Measurements from ENCODE around the gene DOCK9. TPM values are rescaled to one million over a fixed set of nuclear protein-coding genes. Genes with fewer than 3 reads are reported as not detected.

Gene DOCK9
- total and polyA plus RNA-seq, 9 of the 15 experiments (the other 6 are each of a cell fraction or from before 2014, with no cell fraction given): 3.5 to 25.3 (median 16.7) TPM

DNA sequence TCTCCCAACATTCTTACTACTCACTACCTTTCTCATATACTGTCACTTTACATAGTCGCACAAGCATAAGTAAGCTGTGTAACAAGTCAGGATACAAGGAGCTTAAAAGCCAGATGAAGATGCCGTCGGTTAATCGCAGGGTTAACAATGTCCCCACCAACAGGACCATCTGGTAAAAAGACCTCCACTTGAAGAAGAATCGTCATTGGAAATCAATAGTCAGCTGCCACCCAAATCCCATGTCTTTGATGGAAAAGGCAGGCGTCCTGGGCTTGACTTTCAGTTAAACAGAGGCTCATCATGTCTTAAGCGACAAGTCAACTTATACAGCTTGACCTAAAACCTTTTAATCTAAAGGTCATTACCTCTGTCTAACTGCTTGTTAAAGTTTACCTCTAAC is 27.2 kb downstream of the DOCK9 start:
- Histone ChIP-seq H3K27me3 (ENCODE audit: control insufficient read depth in 2 of 2, insufficient read depth in 2 of 2, low read length in 2 of 2) (no peaks in the 10 kb centered on the region), H3K27ac (ENCODE audit: extremely low read depth, low read depth, low read length) (no peak overlapping the region), H3K36me3 (ENCODE audit: control insufficient read depth, insufficient read depth, low read length) (no peaks in the 10 kb centered on the region), H3K4me2 (ENCODE audit: insufficient read depth, low read length) (no peak overlapping the region), H3K4me1 (replicated peaks in 1 of 2; ENCODE audit: control insufficient read depth in 2 of 2, insufficient read depth in 2 of 2, low read length in 2 of 2) (no peaks in the 10 kb centered on the region), H3K4me3 (no peak overlapping the region), H3K9me1 (ENCODE audit: control insufficient read depth, insufficient read depth, low read length) (no peaks in the 10 kb centered on the region), H4K20me1 (replicated peaks; ENCODE audit: control insufficient read depth, insufficient read depth, low read length) (no peaks in the 10 kb centered on the region), H3K79me2 (ENCODE audit: control insufficient read depth, insufficient read depth, low read length) (no peaks in the 10 kb centered on the region; the same call in 2 of the 3 replicates), H3K9me3 (replicated peaks; ENCODE audit: control insufficient read depth, insufficient read depth, low read depth, low read length) (no peaks in the 10 kb centered on the region), H2AFZ (ENCODE audit: low read depth, low read length) (no peak overlapping the region), H3K9ac (ENCODE audit: insufficient read depth in 1 of 2, low read depth in 2 of 2, low read length in 2 of 2) (no peak overlapping the region)
- TF ChIP-seq, protein P1, sequence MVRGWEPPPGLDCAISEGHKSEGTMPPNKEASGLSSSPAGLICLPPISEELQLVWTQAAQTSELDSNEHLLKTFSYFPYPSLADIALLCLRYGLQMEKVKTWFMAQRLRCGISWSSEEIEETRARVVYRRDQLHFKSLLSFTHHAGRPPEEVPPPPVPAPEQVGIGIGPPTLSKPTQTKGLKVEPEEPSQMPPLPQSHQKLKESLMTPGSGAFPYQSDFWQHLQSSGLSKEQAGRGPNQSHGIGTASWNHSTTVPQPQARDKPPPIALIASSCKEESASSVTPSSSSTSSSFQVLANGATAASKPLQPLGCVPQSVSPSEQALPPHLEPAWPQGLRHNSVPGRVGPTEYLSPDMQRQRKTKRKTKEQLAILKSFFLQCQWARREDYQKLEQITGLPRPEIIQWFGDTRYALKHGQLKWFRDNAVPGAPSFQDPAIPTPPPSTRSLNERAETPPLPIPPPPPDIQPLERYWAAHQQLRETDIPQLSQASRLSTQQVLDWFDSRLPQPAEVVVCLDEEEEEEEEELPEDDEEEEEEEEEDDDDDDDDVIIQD (CRISPR knock-in tag; IDR thresholded peaks at IDR 0.05): no peak
- TF ChIP-seq GTF2E2 (tag; IDR thresholded peaks at IDR 0.05) (no peak), SP2 (IDR thresholded peaks at IDR 0.05; ENCODE audit: extremely low read depth, low read depth, low read length, poor library complexity, severe bottlenecking) (no peak), TEAD2 (tag; IDR thresholded peaks at IDR 0.05) (no peak), TGIF2 (CRISPR knock-in tag; IDR thresholded peaks at IDR 0.05) (no peak), ZNF551 (CRISPR knock-in tag; IDR thresholded peaks at IDR 0.05) (no peak), NFE2 (IDR thresholded peaks at IDR 0.05; ENCODE audit: low read depth) (no peak), MTA2 (IDR thresholded peaks at IDR 0.05; ENCODE audit: low read depth) (no peak), NBN (IDR thresholded peaks at IDR 0.05; ENCODE audit: low read depth) (no peak), ZNF717 (CRISPR knock-in tag; IDR thresholded peaks at IDR 0.05) (no peak), HINFP (tag; conservative IDR thresholded peaks at IDR 0.05; ENCODE audit: low read depth) (no peak), ZBTB17 (CRISPR knock-in tag; IDR thresholded peaks at IDR 0.05) (no peak), FOSL1 (tag; conservative IDR thresholded peaks at IDR 0.05) (no peak), ZNF444 (CRISPR knock-in tag; IDR thresholded peaks at IDR 0.05) (no peak), ZNF584 (CRISPR knock-in tag; IDR thresholded peaks at IDR 0.05; ENCODE audit: low read depth) (no peak)
- TF ChIP-seq, protein P2, sequence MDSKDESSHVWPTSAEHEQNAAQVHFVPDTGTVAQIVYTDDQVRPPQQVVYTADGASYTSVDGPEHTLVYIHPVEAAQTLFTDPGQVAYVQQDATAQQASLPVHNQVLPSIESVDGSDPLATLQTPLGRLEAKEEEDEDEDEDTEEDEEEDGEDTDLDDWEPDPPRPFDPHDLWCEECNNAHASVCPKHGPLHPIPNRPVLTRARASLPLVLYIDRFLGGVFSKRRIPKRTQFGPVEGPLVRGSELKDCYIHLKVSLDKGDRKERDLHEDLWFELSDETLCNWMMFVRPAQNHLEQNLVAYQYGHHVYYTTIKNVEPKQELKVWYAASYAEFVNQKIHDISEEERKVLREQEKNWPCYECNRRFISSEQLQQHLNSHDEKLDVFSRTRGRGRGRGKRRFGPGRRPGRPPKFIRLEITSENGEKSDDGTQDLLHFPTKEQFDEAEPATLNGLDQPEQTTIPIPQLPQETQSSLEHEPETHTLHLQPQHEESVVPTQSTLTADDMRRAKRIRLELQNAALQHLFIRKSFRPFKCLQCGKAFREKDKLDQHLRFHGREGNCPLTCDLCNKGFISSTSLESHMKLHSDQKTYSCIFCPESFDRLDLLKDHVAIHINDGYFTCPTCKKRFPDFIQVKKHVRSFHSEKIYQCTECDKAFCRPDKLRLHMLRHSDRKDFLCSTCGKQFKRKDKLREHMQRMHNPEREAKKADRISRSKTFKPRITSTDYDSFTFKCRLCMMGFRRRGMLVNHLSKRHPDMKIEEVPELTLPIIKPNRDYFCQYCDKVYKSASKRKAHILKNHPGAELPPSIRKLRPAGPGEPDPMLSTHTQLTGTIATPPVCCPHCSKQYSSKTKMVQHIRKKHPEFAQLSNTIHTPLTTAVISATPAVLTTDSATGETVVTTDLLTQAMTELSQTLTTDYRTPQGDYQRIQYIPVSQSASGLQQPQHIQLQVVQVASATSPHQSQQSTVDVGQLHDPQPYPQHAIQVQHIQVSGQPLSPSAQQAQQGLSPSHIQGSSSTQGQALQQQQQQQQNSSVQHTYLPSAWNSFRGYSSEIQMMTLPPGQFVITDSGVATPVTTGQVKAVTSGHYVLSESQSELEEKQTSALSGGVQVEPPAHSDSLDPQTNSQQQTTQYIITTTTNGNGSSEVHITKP (IDR thresholded peaks at IDR 0.05; ENCODE audit: partially characterized antibody): no peak
- no peak for DNase-seq (ENCODE audit: extremely low read depth in 1 of 4, low spot score in 3 of 4)
- in situ Hi-C loops (cut with MboI): no loop called here
- no peak for ATAC-seq
- ChIA-PET POLR2A (no interaction called here), CTCF (ENCODE audit: low intra/inter-chr PET ratio) (no interaction called here)
- WGBS (ENCODE audit: insufficient coverage, low coverage, missing lambda C conversion rate): 78% methylated on average over 7 of the region's 7 CpGs
- BruUV-seq (replicated peaks): no TSS peak
- intact Hi-C loops (cut with micrococcal nuclease): no loop called here
- FAIRE-seq: no peak

All from K562 (cell line).